Keratinocyte (primary cell): Measurements from ENCODE around the gene RNPEPL1.

ENCODE experiments used
- CTCF ChIP-seq, 3 experiments: IDR thresholded peaks in 1 of 3; conservative IDR thresholded peaks in 1 of 3; optimal IDR thresholded peaks in 1 of 3; 2 replicates in 2 of 3; 3 replicates in 1 of 3; pipeline versions ENCODE3 to v1.5.1; 2011; ENCODE audit warnings: low read length in 3 of 3, mild to moderate bottlenecking in 3 of 3, moderate library complexity in 2 of 3, control low read depth in 1 of 3, inconsistent platforms in 1 of 3; ENCODE audit not compliant: insufficient read depth in 2 of 3; ENCODE audit errors: extremely low read depth in 1 of 3
- EZH2 ChIP-seq: IDR thresholded peaks from one replicate; pipeline ENCODE4 v1.6.1; 2012; ENCODE audit warnings: inconsistent platforms, mild to moderate bottlenecking, low read length, moderate library complexity

- TF ChIP-seq EZH2 (no peak), CTCF (optimal IDR thresholded peaks at IDR 0.05 in 1 of 3, IDR thresholded peaks at IDR 0.05 in 1 of 3, conservative IDR thresholded peaks at IDR 0.05 in 1 of 3; ENCODE audit: extremely low read depth in 1 of 3, insufficient read depth in 2 of 3, low read length in 3 of 3) (no peak)
Measured at GRCh38 chr2:240602266-240603050, 34.2 kb downstream of the RNPEPL1 start.
